ENCODE results near the gene FGF12.

FGF12 gene

DNA sequence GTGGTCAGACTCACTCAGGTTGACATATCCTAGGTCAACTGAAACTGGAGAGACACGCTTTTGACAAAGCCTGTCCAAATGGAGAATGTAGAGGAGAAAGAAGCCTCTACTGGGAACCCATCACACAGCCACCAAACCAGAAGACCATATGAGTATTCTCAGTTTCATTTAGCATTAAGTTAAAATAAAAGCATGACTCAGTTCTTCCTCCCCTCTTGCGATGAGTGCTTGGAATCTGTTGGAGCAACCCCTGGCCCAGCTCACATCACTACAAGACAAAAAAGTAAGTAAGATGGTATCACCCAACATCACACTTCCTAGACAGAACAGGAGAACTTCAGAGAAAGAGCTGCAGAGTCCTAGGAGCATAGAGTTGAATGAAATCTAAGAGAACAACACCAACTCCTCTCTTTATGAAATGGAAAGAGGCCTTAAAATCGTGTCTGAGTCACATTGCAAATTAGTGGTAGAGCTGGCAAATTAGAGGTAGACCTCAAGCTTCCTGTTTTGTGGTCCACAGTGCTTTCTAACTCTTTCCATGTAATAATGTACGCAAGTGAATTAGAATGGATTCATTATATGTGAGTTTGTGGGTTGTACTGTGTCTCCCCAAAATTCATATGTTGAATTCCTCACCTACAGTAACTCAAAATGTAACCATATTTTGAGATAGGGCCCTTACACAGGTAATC, 51.2 kb downstream of the FGF12 start:
- DNase-seq = no peak

DNA sequence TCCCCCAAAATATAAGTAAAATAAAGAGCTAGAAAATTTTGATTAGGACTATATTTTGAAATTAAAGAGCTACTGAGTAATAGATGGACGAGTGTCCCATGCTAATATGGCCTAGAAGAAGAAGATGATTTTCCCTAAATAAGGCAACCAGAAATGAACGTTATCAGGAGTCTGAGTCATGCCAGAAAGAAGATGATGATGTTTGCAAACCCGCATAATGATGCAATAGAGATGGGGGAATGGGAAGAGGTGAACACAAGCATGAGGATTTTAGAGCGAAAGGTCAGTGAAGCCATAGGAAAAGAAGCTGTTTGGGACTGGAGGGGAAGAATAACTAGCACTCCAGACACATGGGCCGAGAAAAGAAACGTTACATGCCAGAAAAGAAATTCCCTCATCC, 71.7 kb downstream of the FGF12 start:
- no peak for DNase-seq

- no peak for DNase-seq
Observed at GRCh38 chr3:192655040-192655439, 72.3 kb downstream of the FGF12 start.

DNA sequence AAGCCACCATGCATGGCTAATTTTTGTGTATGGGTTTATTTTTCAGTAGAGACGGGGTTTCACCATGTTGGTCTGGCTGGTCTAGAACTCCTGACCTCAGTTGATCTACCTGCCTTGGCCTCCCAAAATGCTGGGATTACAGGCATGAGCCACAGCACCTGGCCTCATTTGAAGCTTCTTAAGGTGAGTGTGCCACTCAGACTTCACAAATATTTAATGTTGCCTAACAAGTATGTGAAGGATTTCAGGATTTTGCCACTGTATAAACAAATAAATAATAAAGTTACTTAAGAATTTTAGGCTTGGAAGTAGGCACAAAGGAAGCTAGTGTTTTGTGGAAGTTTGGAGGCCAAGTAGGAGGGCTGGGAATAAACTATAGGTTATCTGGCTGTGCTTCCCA, 73.5 kb downstream of the FGF12 start:
- DNase-seq = no peak

DNA sequence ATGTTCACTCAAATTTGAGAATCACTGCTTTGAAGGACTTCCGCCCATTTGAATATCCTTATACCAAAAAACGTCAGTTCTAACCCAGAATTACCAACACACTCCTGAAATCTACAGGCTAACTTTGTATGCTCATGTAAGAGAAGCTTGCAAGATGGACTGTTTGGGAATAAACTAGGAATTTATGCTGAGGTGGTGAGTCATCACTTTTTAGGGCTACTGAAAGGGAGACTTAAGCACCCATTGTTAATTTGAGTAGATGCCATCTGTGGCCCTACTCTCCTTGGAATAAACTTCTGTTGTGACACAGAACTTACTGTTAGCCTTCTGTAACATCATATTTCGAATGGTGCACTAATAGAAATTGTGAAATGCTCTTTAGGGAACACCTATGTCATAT, 74.6 kb downstream of the FGF12 start:
- no peak for DNase-seq

GRCh38 chr3:192651836-192652512, 75.4 kb downstream of the FGF12 start:
- no peak for DNase-seq

DNA sequence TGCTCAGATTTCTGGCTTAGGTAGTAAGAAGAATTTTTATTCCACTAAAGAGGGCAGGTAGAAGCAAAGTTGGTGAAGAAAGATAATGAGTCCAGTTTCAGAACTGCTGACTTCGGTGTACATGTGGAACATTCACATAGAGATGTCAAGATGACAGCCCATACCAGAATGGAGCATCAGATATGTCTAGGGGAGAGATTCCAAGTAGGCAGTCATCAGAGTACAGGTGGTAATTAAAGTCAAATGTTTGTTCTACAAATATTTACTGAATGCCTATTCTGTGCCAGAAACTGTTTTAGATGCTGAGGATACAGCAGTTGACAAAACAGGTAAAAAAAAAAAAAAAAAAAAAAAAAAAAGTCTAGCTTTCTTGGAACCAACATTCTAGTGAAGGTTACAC, 81.9 kb downstream of the FGF12 start:
- no peak for DNase-seq

- DNase-seq = no peak
Observed at GRCh38 chr3:192642651-192643050, 84.7 kb downstream of the FGF12 start.

DNA sequence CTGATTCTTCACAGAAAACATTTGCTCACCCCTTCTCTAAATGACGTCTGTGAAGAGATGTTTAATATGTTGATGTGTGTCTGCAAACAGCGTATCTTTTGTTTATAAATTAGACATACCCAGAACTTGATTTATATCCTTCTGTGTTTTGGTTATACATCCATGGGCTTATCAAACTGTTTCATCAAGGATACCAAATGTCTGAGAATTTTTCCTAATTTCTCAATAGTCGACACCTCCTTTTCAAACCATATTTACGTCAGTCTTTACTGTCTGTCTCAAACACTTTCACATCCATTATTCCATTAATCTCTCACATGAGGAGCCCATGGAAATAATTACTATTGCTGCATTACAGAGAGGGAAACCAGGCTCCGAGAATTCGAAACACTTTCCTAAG, 85.4 kb downstream of the FGF12 start:
- DNase-seq = no peak

- DNase-seq = no peak
Observed at GRCh38 chr3:192639987-192640386, 87.4 kb downstream of the FGF12 start.

- no peak for DNase-seq
Observed at GRCh38 chr3:192637803-192638202, 89.5 kb downstream of the FGF12 start.

DNA sequence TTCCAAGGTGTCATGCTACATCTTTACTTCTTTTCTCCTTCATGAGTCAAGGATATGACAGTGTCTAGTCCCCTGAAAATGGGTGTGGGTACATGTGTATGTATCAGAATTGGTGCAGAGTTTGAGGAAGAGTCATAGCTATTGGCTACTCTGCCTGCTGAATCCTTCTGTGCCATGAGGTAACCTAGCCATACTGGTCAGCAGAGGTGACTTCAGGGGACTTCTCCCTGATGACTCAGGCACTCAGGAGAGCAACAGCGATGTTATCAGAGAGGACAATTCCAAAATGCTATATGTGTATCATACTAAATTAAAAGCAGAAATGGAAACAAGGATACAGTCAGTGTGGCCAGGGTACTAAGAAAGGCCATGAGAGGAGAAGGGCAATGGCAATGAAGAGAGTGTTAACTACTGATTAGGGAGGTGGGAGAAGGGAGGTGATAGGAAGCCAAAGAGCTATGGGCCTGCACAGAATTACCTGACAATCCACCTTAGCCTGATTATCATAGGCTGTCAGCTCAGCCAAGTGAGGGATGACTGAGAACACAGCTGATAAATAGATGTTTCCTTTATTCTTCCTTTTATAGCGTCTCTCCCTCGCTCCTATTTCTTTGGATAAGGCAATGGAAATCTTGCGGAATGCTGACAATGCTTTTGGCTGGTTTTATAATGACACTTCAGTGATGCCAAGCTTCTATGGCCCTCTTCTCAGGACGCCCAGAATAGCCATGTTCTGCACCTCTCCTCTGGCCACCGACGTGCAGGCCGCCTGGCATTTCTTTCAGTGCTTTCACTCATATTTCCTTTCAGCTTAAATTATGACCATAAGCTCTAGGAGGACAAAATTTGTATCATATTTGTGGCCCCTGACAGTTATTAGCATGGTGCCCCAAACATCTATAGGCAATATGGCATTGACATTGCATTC, 90.6 kb downstream of the FGF12 start:
- no peak for DNase-seq

GRCh38 chr3:192629429-192629828, 97.9 kb downstream of the FGF12 start:
- DNase-seq = no peak

- DNase-seq = no peak
Observed at GRCh38 chr3:192621909-192622308, 105.4 kb downstream of the FGF12 start.

DNA sequence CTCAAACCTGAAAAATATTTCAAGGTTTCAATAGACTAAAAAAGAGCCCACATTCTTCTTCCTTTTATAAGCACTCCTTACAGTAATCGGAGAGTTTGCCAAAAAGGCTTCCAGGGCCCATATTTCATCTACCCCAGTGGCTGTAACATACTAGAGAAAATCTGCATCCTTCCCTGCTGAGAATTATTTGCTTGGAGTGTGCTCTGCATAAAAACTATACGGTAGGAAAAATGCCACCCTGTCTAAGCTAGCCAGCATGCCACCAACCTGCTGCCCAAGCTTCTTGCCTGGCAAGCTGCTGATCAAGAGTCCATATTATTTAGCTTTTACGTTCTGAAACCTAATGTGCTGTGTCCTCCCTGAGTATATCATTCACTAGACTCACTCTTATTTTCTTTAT, 107.1 kb downstream of the FGF12 start:
- DNase-seq = no peak

DNA sequence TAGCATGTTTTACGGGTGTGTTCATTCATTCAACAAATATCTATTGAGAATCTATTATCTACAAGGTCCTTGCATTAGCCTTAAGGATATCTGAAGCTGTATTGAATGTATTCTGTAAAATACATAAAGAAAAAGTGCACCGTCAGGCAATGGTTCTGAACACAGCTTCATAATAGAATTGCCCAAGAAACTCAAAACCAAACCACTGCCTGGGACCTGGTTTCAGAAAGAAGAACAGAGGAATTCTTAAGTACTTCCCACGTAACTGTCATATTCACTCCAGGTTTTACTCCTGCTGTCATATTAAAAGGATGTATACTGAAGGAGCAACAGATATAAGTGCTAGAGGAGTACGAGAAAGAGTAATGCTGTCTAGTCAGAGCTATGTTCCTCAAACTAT, 115.9 kb downstream of the FGF12 start:
- no peak for DNase-seq

GRCh38 chr3:192608726-192609600, 118.4 kb downstream of the FGF12 start:
- no peak for DNase-seq

DNA sequence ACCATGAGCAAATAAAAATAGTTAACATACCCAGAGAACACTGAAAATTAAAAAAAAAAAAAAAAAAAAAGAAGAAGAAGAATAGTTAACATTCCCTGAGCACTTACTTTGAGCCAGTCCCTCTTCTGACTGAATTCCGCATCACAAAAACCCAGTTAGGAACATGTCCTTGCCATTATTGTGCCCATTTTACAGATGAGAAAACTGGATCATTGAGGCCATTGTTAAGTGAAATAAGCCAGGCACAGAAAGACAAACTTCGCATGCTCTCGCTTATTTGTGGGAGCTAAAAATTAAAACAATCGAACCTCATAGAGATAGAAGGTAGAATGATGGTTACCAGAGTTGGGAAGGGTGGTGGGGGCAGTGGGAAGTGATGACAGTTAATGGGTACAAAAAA, 119.5 kb downstream of the FGF12 start:
- DNase-seq = no peak

DNA sequence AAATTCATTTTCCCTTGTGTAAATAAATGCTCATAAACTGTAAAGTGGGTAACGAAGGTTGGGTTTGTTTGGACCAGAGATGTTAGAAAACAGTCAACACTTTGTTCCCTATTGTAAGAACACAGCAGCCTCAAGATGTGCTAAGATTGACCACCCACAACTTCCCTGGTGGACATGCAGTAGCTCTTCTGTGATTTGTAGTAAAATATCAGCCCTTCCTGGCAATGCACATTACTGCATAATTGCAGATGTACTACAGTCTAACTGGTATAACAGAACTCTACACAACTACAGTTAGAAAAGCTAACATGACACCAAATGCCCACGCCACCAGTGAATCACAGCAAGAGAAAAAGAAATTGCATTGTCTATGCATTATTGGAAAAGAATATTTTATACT, 129.4 kb downstream of the FGF12 start:
- no peak for DNase-seq

GRCh38 chr3:192597506-192597905, 129.8 kb downstream of the FGF12 start:
- DNase-seq = no peak

- DNase-seq = no peak
Observed at GRCh38 chr3:192578729-192579128, 148.6 kb downstream of the FGF12 start.

DNA sequence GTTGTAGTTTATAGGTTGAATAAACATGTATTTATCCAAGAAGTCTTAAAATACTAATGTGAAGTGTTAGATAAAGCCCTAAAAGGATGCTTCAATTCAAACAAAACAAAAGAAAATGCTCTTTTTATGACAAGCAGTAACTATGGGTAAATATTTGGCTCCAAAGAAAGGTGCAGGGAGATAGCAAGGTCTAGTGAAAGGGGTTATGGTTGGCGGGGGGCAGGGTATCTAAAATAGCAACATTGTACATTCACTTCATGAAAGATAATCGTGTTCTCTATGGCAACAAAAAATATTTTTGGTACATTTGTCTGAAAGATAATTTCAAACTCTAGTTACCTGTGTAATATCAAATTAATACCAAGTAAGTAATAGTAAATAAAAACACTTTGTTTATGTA, 149.5 kb downstream of the FGF12 start:
- DNase-seq = no peak

GRCh38 chr3:192577271-192577670, 150.1 kb downstream of the FGF12 start:
- DNase-seq = no peak
